ENCODE results near the gene PRKN.

DNA sequence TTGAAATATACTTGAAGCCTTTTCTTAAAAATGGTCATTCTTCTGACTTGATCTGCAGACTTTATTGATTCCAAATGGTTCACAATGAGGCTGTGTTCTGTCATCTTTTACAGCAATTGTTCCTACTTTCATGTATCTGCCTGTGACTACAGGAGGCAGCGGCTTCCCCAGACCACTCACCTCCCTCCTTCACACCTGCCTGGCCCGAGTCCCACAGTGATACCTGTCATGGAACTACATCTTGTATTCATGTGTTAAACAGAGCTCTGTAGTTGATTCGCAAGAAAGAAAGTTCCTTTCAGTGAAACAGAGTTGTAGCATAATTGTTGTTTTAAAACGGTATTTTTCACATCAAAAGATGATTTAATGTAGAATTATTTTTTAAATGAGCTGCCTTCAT lies 780.2 kb downstream of the PRKN start:
- TF ChIP-seq EZH2 (IDR thresholded peaks at IDR 0.05; ENCODE audit: insufficient read depth, poor library complexity, severe bottlenecking) (no peak), EZH2phosphoT487 (IDR thresholded peaks at IDR 0.05; ENCODE audit: insufficient read depth, low read depth) (no peak)
